Chondrocyte (in vitro differentiated cells): Measurements from ENCODE around the gene CAB39L. TPM values are rescaled to one million over a fixed set of nuclear protein-coding genes. Genes with fewer than 3 reads are reported as not detected.
"Not testable (repeated sequence)": the region's sequence is repeated elsewhere in the genome, so short reads cannot be mapped to it uniquely, and the experiment has no call there.

ENCODE experiments used
- DNase-seq: peaks from one replicate; pipeline ENCODE4 v3.0.0; 2021; ENCODE audit warnings: mixed read lengths, low spot score
- H3K27ac Mint-ChIP-seq: one replicate; pipeline ENCODE4 v1.8.0; 2021; ENCODE audit warnings: mild to moderate bottlenecking, moderate library complexity, mixed read lengths; ENCODE audit not compliant: unreplicated experiment
- H3K27me3 Mint-ChIP-seq: 2 replicates; pipeline ENCODE4 v1.8.0; 2021; ENCODE audit warnings: low read depth, mixed read lengths
- H3K36me3 Mint-ChIP-seq: 2 replicates; pipeline ENCODE4 v1.8.0; 2021; ENCODE audit warnings: low read depth, mixed read lengths
- H3K4me1 Mint-ChIP-seq: 2 replicates; pipeline ENCODE4 v1.8.0; 2021; ENCODE audit warnings: low read depth, mild to moderate bottlenecking, mixed read lengths
- H3K4me3 Mint-ChIP-seq: one replicate; pipeline ENCODE4 v1.8.0; 2021; ENCODE audit warnings: mild to moderate bottlenecking, moderate library complexity, mixed read lengths; ENCODE audit not compliant: unreplicated experiment
- H3K9me3 Mint-ChIP-seq: 2 replicates; pipeline ENCODE4 v1.8.0; 2021; ENCODE audit warnings: low read depth, mixed read lengths
- CTCF ChIP-seq: fragments of 200-600 bp; sonication (generic); IDR thresholded peaks from 2 replicates; pipeline ENCODE4 v1.5.0; 2021; ENCODE audit warnings: antibody characterized with exemption, mild to moderate bottlenecking, moderate library complexity
- total RNA-seq: library from RNA; stranded (reverse); gene quantifications from 3 replicates; pipeline ENCODE4 v1.2.1, GENCODE V29; 2021

Gene CAB39L
- total RNA-seq, 1 donor from 2014 or later, result 6.0 TPM

DNA sequence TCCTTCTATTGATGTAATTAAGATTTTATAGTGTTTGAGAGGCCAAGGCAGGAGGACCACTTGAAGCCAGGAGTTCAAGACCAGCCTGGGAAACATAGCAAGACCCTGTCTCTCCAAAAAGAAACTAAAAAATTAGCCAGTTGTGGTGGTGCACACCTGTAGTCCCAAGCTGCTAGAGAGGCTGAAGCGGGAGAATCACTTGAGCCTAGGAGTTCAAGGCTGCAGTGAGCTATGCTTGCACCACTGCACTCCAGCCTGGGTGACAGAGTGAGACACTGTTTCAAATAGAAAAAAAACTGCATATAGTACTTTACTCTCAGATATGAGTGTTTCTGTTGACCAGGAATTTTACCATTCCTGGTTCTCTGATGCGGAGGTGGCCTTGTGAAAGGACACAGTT lies 147.2 kb downstream of the CAB39L start:
- Mint-ChIP-seq H3K9me3 (no peaks in the 10 kb centered on the region), H3K27ac (no peak overlapping the region), H3K27me3 (no peaks in the 10 kb centered on the region), H3K36me3 (no peaks in the 10 kb centered on the region), H3K4me1 (peaks cover 16% of the 10 kb centered on the region), H3K4me3 (no peak overlapping the region)
- DNase-seq, result no peak
- TF ChIP-seq CTCF, result no peak

- Mint-ChIP-seq H3K27me3 (no peaks in the 10 kb centered on the region), H3K27ac (no peak overlapping the region)
- no peak for DNase-seq
These were observed 148.6 kb downstream of the CAB39L start for GRCh38 chr13:49295244-49295643.

GRCh38 chr13:49294723-49295122 lies 149.1 kb downstream of the CAB39L start:
- not testable (repeated sequence) for H3K27ac Mint-ChIP-seq, H3K27me3 Mint-ChIP-seq, DNase-seq, H3K9me3 Mint-ChIP-seq, H3K4me3 Mint-ChIP-seq, H3K36me3 Mint-ChIP-seq
- H3K4me1 Mint-ChIP-seq, result peaks cover 11% of the 10 kb centered on the region

More at GRCh38 chr13:49295244-49295643, 148.6 kb downstream of the CAB39L start:
- TF ChIP-seq CTCF, result no peak
- Mint-ChIP-seq H3K4me1 (peaks cover 11% of the 10 kb centered on the region), H3K36me3 (no peaks in the 10 kb centered on the region), H3K4me3 (no peak overlapping the region), H3K9me3 (no peaks in the 10 kb centered on the region)

DNA sequence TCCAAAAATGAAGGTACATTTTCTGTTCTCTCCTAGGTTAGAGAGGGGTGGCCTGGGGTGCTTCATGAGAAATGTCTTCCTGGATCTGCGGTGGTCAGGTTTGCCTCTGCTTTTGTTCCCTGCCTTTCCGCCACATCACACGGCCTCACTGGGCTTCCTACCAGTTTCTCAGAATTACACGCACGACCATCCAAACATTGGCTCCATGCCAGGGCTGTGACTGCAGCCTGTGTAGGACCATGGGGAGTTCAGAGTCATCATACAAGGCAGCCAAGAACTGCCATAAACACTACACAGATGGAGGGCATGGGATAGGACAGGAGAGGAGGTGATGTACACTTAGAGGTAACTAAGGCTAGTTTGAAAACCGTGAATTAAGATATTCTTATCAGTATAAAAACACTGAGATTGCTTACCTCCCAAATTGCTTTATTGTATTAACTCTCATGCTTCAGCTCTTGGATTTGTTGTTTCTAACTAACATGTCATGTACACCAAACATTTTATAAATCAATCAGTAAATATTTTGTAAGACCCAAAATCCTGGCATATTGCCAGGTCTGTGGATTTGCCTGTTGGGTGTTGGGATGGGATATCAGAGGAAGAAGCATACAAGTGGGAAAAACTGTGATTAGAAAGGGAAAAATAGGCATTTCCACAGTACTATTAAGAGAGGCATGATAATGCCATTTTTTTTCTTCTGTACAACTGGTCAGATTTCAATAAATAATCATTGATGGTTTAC lies 150.9 kb downstream of the CAB39L start:
- Mint-ChIP-seq H3K4me3 (no peak overlapping the region), H3K4me1 (peaks cover 11% of the 10 kb centered on the region), H3K27ac (peak overlapping the region; percentile 79), H3K9me3 (no peaks in the 10 kb centered on the region), H3K36me3 (no peaks in the 10 kb centered on the region), H3K27me3 (no peaks in the 10 kb centered on the region)
- no peak for TF ChIP-seq CTCF
- no peak for DNase-seq

DNA sequence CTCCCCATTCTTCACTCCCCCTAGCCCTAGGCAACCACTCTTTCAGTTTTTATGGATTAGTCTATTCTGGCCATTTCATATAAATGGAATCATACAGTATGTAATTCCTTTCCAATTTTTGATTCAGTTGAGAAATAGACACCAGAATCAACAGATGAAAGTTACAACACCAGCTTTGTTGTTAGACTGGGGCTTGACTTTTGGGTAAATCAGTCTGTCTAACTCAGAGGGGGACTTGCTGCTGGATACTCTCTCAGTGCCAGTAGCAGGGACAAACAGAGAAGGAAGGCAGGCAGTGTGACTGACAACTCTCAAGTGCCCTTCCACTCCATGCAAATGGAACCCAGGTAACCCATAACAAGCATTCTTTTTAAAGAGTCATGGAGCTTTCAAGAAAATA lies 155.4 kb downstream of the CAB39L start:
- DNase-seq, result no peak

More for the DNA sequence above, 155.4 kb downstream of the CAB39L start:
- Mint-ChIP-seq H3K36me3 (no peaks in the 10 kb centered on the region), H3K9me3 (no peaks in the 10 kb centered on the region), H3K27me3 (no peaks in the 10 kb centered on the region), H3K27ac (no peak overlapping the region), H3K4me1 (peaks cover 11% of the 10 kb centered on the region), H3K4me3 (no peak overlapping the region)
- TF ChIP-seq CTCF, result no peak
